ENCODE data around the gene PIGT. TPM values are rescaled to one million over a fixed set of nuclear protein-coding genes. Genes with fewer than 3 reads are reported as not detected.
A peak's percentile ranks its signal among the peaks of the same experiment; 100 is the strongest.
"Not testable (repeated sequence)": the region's sequence is repeated elsewhere in the genome, so short reads cannot be mapped to it uniquely, and the experiment has no call there.

The PIGT gene
- polyA plus RNA-seq, 3 donors from 2014 or later = 105 to 190 (median 164) TPM

- H3K9me3 Mint-ChIP-seq = no peaks in the 10 kb centered on the region
- no peak overlapping the region for H3K4me3 Mint-ChIP-seq
- H3K4me1 Mint-ChIP-seq = peaks cover 0 to 6% of the 10 kb centered on the region in 2 donors
These were observed 49.7 kb downstream of the PIGT start for GRCh38 chr20:45465491-45466266.

GRCh38 chr20:45467172-45467571, 51.2 kb downstream of the PIGT start:
- Mint-ChIP-seq H3K36me3 (no peaks in the 10 kb centered on the region), H3K4me1 (peaks cover 0 to 8% of the 10 kb centered on the region in 2 donors), H3K4me3 (no peak overlapping the region), H3K27ac (no peak overlapping the region), H3K27me3 (ENCODE audit: low read depth in 3 of 3) (peaks cover 8 to 23% (median 12%) of the 10 kb centered on the region in 3 donors), H3K9me3 (no peaks in the 10 kb centered on the region)
- no peak for DNase-seq

More at GRCh38 chr20:45465491-45466266, 49.7 kb downstream of the PIGT start:
- Mint-ChIP-seq H3K27me3 (ENCODE audit: low read depth in 3 of 3) (peaks cover 1 to 14% (median 6%) of the 10 kb centered on the region in 3 donors), H3K36me3 (no peaks in the 10 kb centered on the region), H3K27ac (no peak overlapping the region)
- no peak for DNase-seq

- H3K36me3 Mint-ChIP-seq = no peaks in the 10 kb centered on the region
- peaks cover 10 to 23% (median 15%) of the 10 kb centered on the region in 3 donors for H3K27me3 Mint-ChIP-seq (ENCODE audit: low read depth in 3 of 3)
- no peak overlapping the region for H3K4me3 Mint-ChIP-seq
These were observed 51.9 kb downstream of the PIGT start for GRCh38 chr20:45467861-45468260.

GRCh38 chr20:45469336-45470261, 53.7 kb downstream of the PIGT start, which contains the start of gene WFDC2:
TSS of gene WFDC2 (plus strand) at chr20:45469753. CDS start at chr20:45469782, 29 bp downstream.
- Mint-ChIP-seq H3K9me3 (no peaks in the 10 kb centered on the region), H3K36me3 (no peaks in the 10 kb centered on the region), H3K27me3 (ENCODE audit: low read depth in 3 of 3) (peaks cover 12 to 31% (median 15%) of the 10 kb centered on the region in 3 donors), H3K4me1 (peaks cover 0 to 8% of the 10 kb centered on the region in 2 donors), H3K27ac (no peak within 1 kb of the TSS), H3K4me3 (peak within 1 kb of the TSS in 4 of 5 donors; percentile 12 to 55 (median 39))
- DNase-seq = no peak

More at GRCh38 chr20:45467861-45468260, 51.9 kb downstream of the PIGT start:
- no peak overlapping the region for H3K27ac Mint-ChIP-seq
- H3K4me1 Mint-ChIP-seq = peaks cover 0 to 8% of the 10 kb centered on the region in 2 donors
- DNase-seq = no peak
- no peaks in the 10 kb centered on the region for H3K9me3 Mint-ChIP-seq

- Mint-ChIP-seq H3K27me3 (ENCODE audit: low read depth in 3 of 3) (peaks cover 12 to 31% (median 15%) of the 10 kb centered on the region in 3 donors), H3K4me1 (peaks cover 0 to 8% of the 10 kb centered on the region in 2 donors), H3K27ac (no peak overlapping the region), H3K36me3 (no peaks in the 10 kb centered on the region), H3K4me3 (peak overlapping the region in 4 of 5 donors; percentile 12 to 58 (median 39)), H3K9me3 (no peaks in the 10 kb centered on the region)
- no peak for DNase-seq
These were observed 54.5 kb downstream of the PIGT start for GRCh38 chr20:45470262-45470931.

- DNase-seq = no peak
- Mint-ChIP-seq H3K4me1 (peaks cover 0 to 8% of the 10 kb centered on the region in 2 donors), H3K36me3 (no peaks in the 10 kb centered on the region), H3K4me3 (peak overlapping the region in 4 of 5 donors; percentile 20 to 58 (median 32)), H3K27ac (no peak overlapping the region), H3K27me3 (ENCODE audit: low read depth in 3 of 3) (peaks cover 12 to 31% (median 15%) of the 10 kb centered on the region in 3 donors), H3K9me3 (no peaks in the 10 kb centered on the region)
These were observed 55.0 kb downstream of the PIGT start for GRCh38 chr20:45470937-45471336.

- H3K4me1 Mint-ChIP-seq, H3K36me3 Mint-ChIP-seq, H3K9me3 Mint-ChIP-seq, H3K4me3 Mint-ChIP-seq, DNase-seq, H3K27ac Mint-ChIP-seq: not testable (repeated sequence)
- peaks cover 12 to 26% (median 16%) of the 10 kb centered on the region in 3 donors for H3K27me3 Mint-ChIP-seq (ENCODE audit: low read depth in 3 of 3)
These were observed 56.3 kb downstream of the PIGT start for GRCh38 chr20:45472286-45472685.

Other genes with a start within 250 kb of the PIGT start
- not detected for gene PI3, start 241.2 kb upstream of the PIGT start, polyA plus RNA-seq
- gene SEMG1, start 209.1 kb upstream of the PIGT start, polyA plus RNA-seq = not detected
- gene SEMG2, start 194.8 kb upstream of the PIGT start, polyA plus RNA-seq = not detected
- gene SLPI, start 161.6 kb upstream of the PIGT start, polyA plus RNA-seq = not detected
- gene RBPJL, start 109.3 kb upstream of the PIGT start, polyA plus RNA-seq = not detected
- not detected for gene MATN4, start 107.8 kb upstream of the PIGT start, polyA plus RNA-seq
- under 1 TPM in 2 of 3 donors, not detected in 1; 0.56 to 0.69 TPM for gene SDC4, start 67.7 kb upstream of the PIGT start, polyA plus RNA-seq
- 10 to 100 TPM; 32.6 to 52.4 (median 47.1) TPM for gene SYS1, start 53.0 kb upstream of the PIGT start, polyA plus RNA-seq
- gene TP53TG5, start 37.8 kb upstream of the PIGT start, polyA plus RNA-seq = under 1 TPM in 2 of 3 donors, not detected in 1; 0.09 to 0.22 TPM
- 10 to 100 TPM; 11.0 to 24.5 (median 18.0) TPM for gene DBNDD2, start 7.9 kb upstream of the PIGT start, polyA plus RNA-seq
- gene WFDC2, start 53.6 kb downstream of the PIGT start, polyA plus RNA-seq = not detected
- not detected for gene SPINT3, start 99.5 kb downstream of the PIGT start, polyA plus RNA-seq
- not detected for gene WFDC6, start 123.3 kb downstream of the PIGT start, polyA plus RNA-seq
- not detected for gene EPPIN, start 131.3 kb downstream of the PIGT start, polyA plus RNA-seq
- gene WFDC8, start 163.1 kb downstream of the PIGT start, polyA plus RNA-seq = not detected
- gene WFDC10A, start 213.6 kb downstream of the PIGT start, polyA plus RNA-seq = not detected
- gene WFDC9, start 215.1 kb downstream of the PIGT start, polyA plus RNA-seq = not detected